ENCODE data around the gene SMPX.

SMPX gene

GRCh38 chrX:21740329-21741274 is 17.3 kb downstream of the SMPX start:
- in situ Hi-C loops (cut with MboI; ENCODE audit: low pct_unique_long_range_greater_than_20kb, low sequenced_read_pairs, unreplicated experiment) = loop anchor here (25.0 kb wide), 1 partner anchor 1203 kb away; no protein-coding TSS in a partner anchor
- TF ChIP-seq, protein P1, sequence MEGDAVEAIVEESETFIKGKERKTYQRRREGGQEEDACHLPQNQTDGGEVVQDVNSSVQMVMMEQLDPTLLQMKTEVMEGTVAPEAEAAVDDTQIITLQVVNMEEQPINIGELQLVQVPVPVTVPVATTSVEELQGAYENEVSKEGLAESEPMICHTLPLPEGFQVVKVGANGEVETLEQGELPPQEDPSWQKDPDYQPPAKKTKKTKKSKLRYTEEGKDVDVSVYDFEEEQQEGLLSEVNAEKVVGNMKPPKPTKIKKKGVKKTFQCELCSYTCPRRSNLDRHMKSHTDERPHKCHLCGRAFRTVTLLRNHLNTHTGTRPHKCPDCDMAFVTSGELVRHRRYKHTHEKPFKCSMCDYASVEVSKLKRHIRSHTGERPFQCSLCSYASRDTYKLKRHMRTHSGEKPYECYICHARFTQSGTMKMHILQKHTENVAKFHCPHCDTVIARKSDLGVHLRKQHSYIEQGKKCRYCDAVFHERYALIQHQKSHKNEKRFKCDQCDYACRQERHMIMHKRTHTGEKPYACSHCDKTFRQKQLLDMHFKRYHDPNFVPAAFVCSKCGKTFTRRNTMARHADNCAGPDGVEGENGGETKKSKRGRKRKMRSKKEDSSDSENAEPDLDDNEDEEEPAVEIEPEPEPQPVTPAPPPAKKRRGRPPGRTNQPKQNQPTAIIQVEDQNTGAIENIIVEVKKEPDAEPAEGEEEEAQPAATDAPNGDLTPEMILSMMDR (IDR thresholded peaks at IDR 0.05; ENCODE audit: extremely low read depth, insufficient read depth, missing control alignments) = no peak

DNA sequence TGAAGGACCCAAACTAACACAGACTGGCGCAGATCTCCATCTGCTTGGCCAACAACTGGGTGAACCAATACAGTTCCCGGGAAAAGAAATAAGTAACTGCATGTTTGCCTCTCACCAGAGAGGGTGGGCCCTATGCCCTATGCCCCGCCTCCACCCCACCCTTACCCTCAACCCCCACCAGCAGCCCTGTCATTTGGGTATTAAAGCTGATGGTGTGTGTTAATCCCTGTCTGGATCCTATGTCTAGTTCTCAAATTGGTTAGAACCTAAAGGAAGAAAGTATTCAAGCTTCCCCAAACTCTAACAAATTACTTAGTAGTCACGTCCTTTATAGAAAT is 19.0 kb downstream of the SMPX start:
- DNase-seq (ENCODE audit: low spot score) = no peak
- TF ChIP-seq, protein P1 (IDR thresholded peaks at IDR 0.05; ENCODE audit: extremely low read depth, insufficient read depth, missing control alignments) = no peak
- in situ Hi-C loops (cut with MboI; ENCODE audit: low pct_unique_long_range_greater_than_20kb, low sequenced_read_pairs, unreplicated experiment) = loop anchor here (25.0 kb wide), 1 partner anchor 1202 kb away; no protein-coding TSS in a partner anchor

More at GRCh38 chrX:21740329-21741274, 17.3 kb downstream of the SMPX start:
- no peak for DNase-seq (ENCODE audit: low spot score)

DNA sequence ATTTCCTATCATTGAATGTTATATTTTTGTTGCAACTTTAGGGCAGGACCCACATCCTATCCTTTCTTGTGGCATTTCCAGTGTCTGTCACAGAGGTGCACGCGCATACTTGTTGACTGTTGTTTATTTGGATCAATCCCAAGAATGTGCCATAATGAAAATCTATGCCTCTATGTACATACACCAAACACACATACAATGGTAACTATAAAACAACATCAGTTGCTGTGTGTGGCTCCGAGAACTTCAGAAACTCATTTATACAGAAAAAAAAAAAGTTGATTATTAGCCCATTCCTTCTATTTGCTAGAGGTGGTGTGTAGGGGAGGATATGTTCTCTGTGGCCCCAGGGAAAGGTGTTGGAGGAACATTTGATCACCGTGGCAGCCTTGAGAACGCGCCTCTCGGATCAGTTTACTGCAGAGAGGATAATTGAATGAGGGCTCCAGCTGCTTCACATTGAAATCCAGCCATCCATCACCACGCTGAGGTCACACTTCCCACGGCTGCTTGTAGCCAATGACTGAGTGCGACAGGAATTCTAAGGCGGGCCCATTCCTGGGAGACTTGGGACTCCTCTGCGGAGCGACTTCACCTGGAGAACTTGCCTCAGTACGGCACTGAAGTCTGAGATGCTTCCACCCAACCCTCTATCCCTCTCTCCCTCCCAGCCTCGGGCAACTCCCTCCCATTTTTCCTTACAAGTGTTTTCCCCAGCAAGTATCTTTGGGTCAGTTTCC is 19.5 kb downstream of the SMPX start:
- TF ChIP-seq, protein P1 (IDR thresholded peaks at IDR 0.05; ENCODE audit: extremely low read depth, insufficient read depth, missing control alignments) = no peak
- DNase-seq (ENCODE audit: low spot score) = no peak
- in situ Hi-C loops (cut with MboI; ENCODE audit: low pct_unique_long_range_greater_than_20kb, low sequenced_read_pairs, unreplicated experiment) = loop anchor here (25.0 kb wide), 1 partner anchor 1201 kb away; no protein-coding TSS in a partner anchor

- in situ Hi-C loops (cut with MboI; ENCODE audit: low pct_unique_long_range_greater_than_20kb, low sequenced_read_pairs, unreplicated experiment) = loop anchor here (25.0 kb wide), 1 partner anchor 1198 kb away; no protein-coding TSS in a partner anchor
- DNase-seq (ENCODE audit: low spot score) = no peak
- TF ChIP-seq, protein P1 (IDR thresholded peaks at IDR 0.05; ENCODE audit: extremely low read depth, insufficient read depth, missing control alignments) = no peak
These were observed 22.2 kb downstream of the SMPX start for GRCh38 chrX:21735768-21736127.

GRCh38 chrX:21735038-21735767 is 22.7 kb downstream of the SMPX start:
- in situ Hi-C loops (cut with MboI; ENCODE audit: low pct_unique_long_range_greater_than_20kb, low sequenced_read_pairs, unreplicated experiment) = loop anchor here (25.0 kb wide), 1 partner anchor 1198 kb away; no protein-coding TSS in a partner anchor
- TF ChIP-seq, protein P1 (IDR thresholded peaks at IDR 0.05; ENCODE audit: extremely low read depth, insufficient read depth, missing control alignments) = no peak
- no peak for DNase-seq (ENCODE audit: low spot score)

GRCh38 chrX:21734175-21734574 is 23.7 kb downstream of the SMPX start:
- DNase-seq (ENCODE audit: low spot score) = no peak
- TF ChIP-seq, protein P1 (IDR thresholded peaks at IDR 0.05; ENCODE audit: extremely low read depth, insufficient read depth, missing control alignments) = no peak
- in situ Hi-C loops (cut with MboI; ENCODE audit: low pct_unique_long_range_greater_than_20kb, low sequenced_read_pairs, unreplicated experiment) = loop anchor here (25.0 kb wide), 1 partner anchor 1197 kb away; no protein-coding TSS in a partner anchor

Measured in GM13977 (cell line).